Activated naive CD4-positive, alpha-beta T cell treated with anti-CD3 and anti-CD28 coated beads, Interleukin-2, amount 50 U/mL, for 24 hours (primary cell): Measurements from ENCODE around the gene SESN3.
"Not testable (repeated sequence)": the region's sequence is repeated elsewhere in the genome, so short reads cannot be mapped to it uniquely, and the experiment has no call there.

Source experiments
- H3K27ac Mint-ChIP-seq: one replicate; pipeline ENCODE4 v1.8.0; 2021; ENCODE audit warnings: mild to moderate bottlenecking, mixed read lengths
- H3K27me3 Mint-ChIP-seq: one replicate; pipeline ENCODE4 v1.8.0; 2021; ENCODE audit warnings: mixed read lengths
- H3K36me3 Mint-ChIP-seq: one replicate; pipeline ENCODE4 v1.8.0; 2021; ENCODE audit warnings: mixed read lengths
- H3K4me1 Mint-ChIP-seq: one replicate; pipeline ENCODE4 v1.8.0; 2021; ENCODE audit warnings: mixed read lengths
- H3K4me3 Mint-ChIP-seq: one replicate; pipeline ENCODE4 v1.8.0; 2021; ENCODE audit warnings: mild to moderate bottlenecking, mixed read lengths
- H3K9me3 Mint-ChIP-seq: one replicate; pipeline ENCODE4 v1.8.0; 2021; ENCODE audit warnings: mixed read lengths

SESN3 gene

GRCh38 chr11:95231127-95231880 lies at the start of gene SESN3:
TSS of gene SESN3 (minus strand) at chr11:95231202. CDS start at chr11:95230860, 342 bp downstream.
- Mint-ChIP-seq H3K27ac (peak within 1 kb of the TSS; percentile 82), H3K4me1 (peaks cover 70% of the 10 kb centered on the region), H3K4me3 (peak within 1 kb of the TSS; percentile 91), H3K9me3 (no peaks in the 10 kb centered on the region), H3K36me3 (no peaks in the 10 kb centered on the region), H3K27me3 (no peaks in the 10 kb centered on the region)

GRCh38 chr11:95279921-95280868 lies 49.2 kb upstream of the SESN3 start:
- Mint-ChIP-seq H3K4me1 (no peaks in the 10 kb centered on the region), H3K9me3 (no peaks in the 10 kb centered on the region), H3K27me3 (no peaks in the 10 kb centered on the region), H3K4me3 (no peak overlapping the region), H3K36me3 (no peaks in the 10 kb centered on the region), H3K27ac (no peak overlapping the region)

GRCh38 chr11:95277868-95278267 lies 46.9 kb upstream of the SESN3 start:
- no peak overlapping the region for H3K27ac Mint-ChIP-seq
- no peaks in the 10 kb centered on the region for H3K9me3 Mint-ChIP-seq
- no peaks in the 10 kb centered on the region for H3K36me3 Mint-ChIP-seq
- no peak overlapping the region for H3K4me3 Mint-ChIP-seq
- no peaks in the 10 kb centered on the region for H3K27me3 Mint-ChIP-seq
- no peaks in the 10 kb centered on the region for H3K4me1 Mint-ChIP-seq

- Mint-ChIP-seq H3K4me1 (no peaks in the 10 kb centered on the region), H3K27ac (no peak overlapping the region), H3K36me3 (no peaks in the 10 kb centered on the region), H3K27me3 (no peaks in the 10 kb centered on the region), H3K4me3 (no peak overlapping the region), H3K9me3 (no peaks in the 10 kb centered on the region)
Observed at GRCh38 chr11:95276139-95276538, 45.1 kb upstream of the SESN3 start.

- H3K4me1 Mint-ChIP-seq, H3K27ac Mint-ChIP-seq, H3K36me3 Mint-ChIP-seq, H3K4me3 Mint-ChIP-seq, H3K27me3 Mint-ChIP-seq, H3K9me3 Mint-ChIP-seq: not testable (repeated sequence)
Observed at GRCh38 chr11:95273618-95274017, 42.6 kb upstream of the SESN3 start.

GRCh38 chr11:95269036-95269819 lies 38.2 kb upstream of the SESN3 start:
- no peaks in the 10 kb centered on the region for H3K9me3 Mint-ChIP-seq
- H3K4me1 Mint-ChIP-seq: no peaks in the 10 kb centered on the region
- no peaks in the 10 kb centered on the region for H3K27me3 Mint-ChIP-seq
- H3K36me3 Mint-ChIP-seq: no peaks in the 10 kb centered on the region
- no peak overlapping the region for H3K4me3 Mint-ChIP-seq
- no peak overlapping the region for H3K27ac Mint-ChIP-seq

- Mint-ChIP-seq H3K36me3 (no peaks in the 10 kb centered on the region), H3K27ac (no peak overlapping the region)
Observed at GRCh38 chr11:95268391-95268790, 37.4 kb upstream of the SESN3 start.

GRCh38 chr11:95267601-95268213 lies 36.7 kb upstream of the SESN3 start:
- no peak overlapping the region for H3K27ac Mint-ChIP-seq
- H3K27me3 Mint-ChIP-seq: no peaks in the 10 kb centered on the region
- H3K36me3 Mint-ChIP-seq: no peaks in the 10 kb centered on the region
- H3K9me3 Mint-ChIP-seq: no peaks in the 10 kb centered on the region
- H3K4me1 Mint-ChIP-seq: peaks cover 13% of the 10 kb centered on the region
- no peak overlapping the region for H3K4me3 Mint-ChIP-seq

More at GRCh38 chr11:95268391-95268790, 37.4 kb upstream of the SESN3 start:
- peaks cover 6% of the 10 kb centered on the region for H3K4me1 Mint-ChIP-seq
- no peaks in the 10 kb centered on the region for H3K27me3 Mint-ChIP-seq
- H3K9me3 Mint-ChIP-seq: no peaks in the 10 kb centered on the region
- H3K4me3 Mint-ChIP-seq: no peak overlapping the region

- H3K36me3 Mint-ChIP-seq: no peaks in the 10 kb centered on the region
- H3K4me1 Mint-ChIP-seq: peaks cover 13% of the 10 kb centered on the region
- no peaks in the 10 kb centered on the region for H3K27me3 Mint-ChIP-seq
- H3K4me3 Mint-ChIP-seq: no peak overlapping the region
- H3K9me3 Mint-ChIP-seq: no peaks in the 10 kb centered on the region
- no peak overlapping the region for H3K27ac Mint-ChIP-seq
Observed at GRCh38 chr11:95266751-95267374, 35.9 kb upstream of the SESN3 start.

GRCh38 chr11:95264881-95265280 lies 33.9 kb upstream of the SESN3 start:
- no peaks in the 10 kb centered on the region for H3K27me3 Mint-ChIP-seq
- peaks cover 13% of the 10 kb centered on the region for H3K4me1 Mint-ChIP-seq
- H3K9me3 Mint-ChIP-seq: no peaks in the 10 kb centered on the region
- no peaks in the 10 kb centered on the region for H3K36me3 Mint-ChIP-seq
- no peak overlapping the region for H3K4me3 Mint-ChIP-seq
- H3K27ac Mint-ChIP-seq: no peak overlapping the region

- Mint-ChIP-seq H3K9me3 (no peaks in the 10 kb centered on the region), H3K4me3 (no peak overlapping the region), H3K27ac (no peak overlapping the region), H3K36me3 (no peaks in the 10 kb centered on the region), H3K27me3 (no peaks in the 10 kb centered on the region), H3K4me1 (peaks cover 13% of the 10 kb centered on the region)
Observed at GRCh38 chr11:95262994-95263765, 32.2 kb upstream of the SESN3 start.

GRCh38 chr11:95257456-95257971 lies 26.5 kb upstream of the SESN3 start:
- no peaks in the 10 kb centered on the region for H3K9me3 Mint-ChIP-seq
- H3K36me3 Mint-ChIP-seq: no peaks in the 10 kb centered on the region
- H3K4me3 Mint-ChIP-seq: no peak overlapping the region
- H3K27me3 Mint-ChIP-seq: no peaks in the 10 kb centered on the region
- peaks cover 51% of the 10 kb centered on the region for H3K4me1 Mint-ChIP-seq
- H3K27ac Mint-ChIP-seq: peak overlapping the region; percentile 68

- Mint-ChIP-seq H3K27ac (peak overlapping the region; percentile 65), H3K9me3 (no peaks in the 10 kb centered on the region), H3K4me1 (peaks cover 56% of the 10 kb centered on the region), H3K36me3 (no peaks in the 10 kb centered on the region), H3K27me3 (no peaks in the 10 kb centered on the region), H3K4me3 (peak overlapping the region; percentile 13)
Observed at GRCh38 chr11:95256321-95256779, 25.3 kb upstream of the SESN3 start.
